Uterus (tissue), 4 donors: ENCODE measurements around the gene BAK1. TPM values are rescaled to one million over a fixed set of nuclear protein-coding genes. Genes with fewer than 3 reads are reported as not detected.

Source experiments
- DNase-seq, 2 donors: peaks; one replicate each; pipeline ENCODE4 v3.0.0-alpha.2; 2019 to 2020
- H3K27ac ChIP-seq, 2 donors: fragments of 200-600 bp; sonication (generic); 1 replicate in 1 of 2; 2 replicates in 1 of 2; pipeline ENCODE4 v1.5.1; 2016 to 2018
- H3K27me3 ChIP-seq, 2 donors: fragments of 200-600 bp; sonication (generic); one replicate each; pipeline ENCODE4 v1.5.1; 2018 to 2019; ENCODE audit warnings: control low read depth in 1 of 2
- H3K36me3 ChIP-seq, 2 donors: fragments of 200-600 bp; sonication (generic); one replicate each; pipeline ENCODE4 v1.5.1; 2019; ENCODE audit warnings: control low read depth in 1 of 2
- H3K4me1 ChIP-seq, 2 donors: fragments of 200-600 bp; sonication (generic); one replicate each; pipeline ENCODE4 v1.5.1; 2018 to 2019; ENCODE audit warnings: control low read depth in 1 of 2
- H3K4me3 ChIP-seq, 2 donors: fragments of 200-600 bp; sonication (generic); 1 replicate in 1 of 2; 2 replicates in 1 of 2; pipeline ENCODE4 v1.5.1; 2018 to 2019; ENCODE audit warnings: mild to moderate bottlenecking in 1 of 2
- H3K9me3 ChIP-seq, 2 donors: fragments of 200-600 bp; sonication (generic); one replicate each; pipeline ENCODE4 v1.5.1; 2019; ENCODE audit warnings: control low read depth in 1 of 2
- POLR2A ChIP-seq, 2 donors: fragments of 450-650 bp; IDR thresholded peaks; one replicate each; pipeline ENCODE4 v1.6.1; 2016; ENCODE audit warnings: antibody characterized with exemption in 2 of 2, mild to moderate bottlenecking in 1 of 2, moderate library complexity in 1 of 2
- intact Hi-C: fragments of 100-400 bp; cut with DNase I; formaldehyde crosslinking; loops from one replicate; pipeline ENCODE4 v1.15.1; 2023; ENCODE audit warnings: low total_unique reads
- total RNA-seq, 4 donors: library from RNA; depleted of rRNA in 3 of 4; stranded (reverse); fragments of >200 nt in 3 of 4; gene quantifications; one replicate each; pipeline versions ENCODE4 v1.1.0 to v1.2.4, GENCODE V29; 2014 to 2023
- TF ChIP-seq, protein P1 (sequence below), 4 experiments: fragments of 200-600 bp in 2 of 4; fragments of 450-650 bp in 2 of 4; sonication (generic) in 2 of 4; IDR thresholded peaks; one replicate each; pipeline ENCODE4 v1.5.1; 2016 to 2019; ENCODE audit warnings: antibody characterized with exemption in 4 of 4, mild to moderate bottlenecking in 2 of 4, moderate library complexity in 1 of 4
- donor health status: DM: yes; HTN: yes; CAD: no.

BAK1 gene
- total RNA-seq, 4 donors from 2014 or later: 0.88 to 15.3 (median 6.1) TPM

DNA sequence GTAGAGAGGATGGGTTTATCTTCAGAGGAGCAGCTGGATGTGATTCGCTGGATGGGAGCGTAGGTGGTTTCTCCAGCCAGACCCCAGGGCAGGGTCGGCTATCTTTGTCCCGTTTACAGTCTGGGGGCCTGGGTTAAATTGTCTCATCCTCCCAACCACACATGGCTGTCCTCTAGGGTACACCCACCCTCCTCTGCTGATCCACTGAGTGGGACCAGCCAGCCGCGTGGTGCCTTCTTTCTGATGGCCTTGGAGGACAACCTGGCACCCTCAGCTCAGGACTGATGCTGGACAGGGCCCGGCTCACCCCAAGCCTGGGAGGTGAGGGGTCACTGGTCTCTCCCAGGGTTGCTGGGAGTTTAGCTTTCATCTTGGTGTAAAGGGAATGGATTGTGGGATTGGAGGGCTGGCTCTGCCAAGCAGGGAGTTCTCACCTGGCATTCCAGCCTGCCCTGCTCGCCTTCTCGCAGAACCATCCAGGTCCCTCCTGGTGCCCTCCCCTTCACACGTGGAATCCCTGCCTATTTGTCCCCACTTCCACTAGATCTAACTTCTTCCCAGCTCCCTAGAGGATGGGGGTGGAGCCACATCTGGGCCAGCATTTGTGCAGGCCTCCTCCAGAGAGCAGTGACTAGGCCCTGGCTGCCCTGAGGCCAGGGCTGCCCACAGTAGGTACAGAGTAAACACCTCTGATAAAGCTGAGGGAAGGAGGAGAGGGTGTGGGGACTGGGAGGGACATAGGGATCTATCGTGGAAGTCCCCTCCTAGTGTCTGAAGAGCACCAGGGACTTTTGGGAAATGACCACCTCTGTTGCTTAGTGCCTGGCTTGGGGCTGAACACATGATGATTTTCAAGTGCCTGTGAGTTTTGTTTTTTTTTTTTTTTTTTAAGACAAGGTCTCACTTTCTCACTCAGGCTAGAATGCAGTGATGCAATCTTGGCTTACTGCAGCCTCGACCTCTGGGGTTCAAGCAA lies 42.7 kb upstream of the BAK1 start:
- Histone ChIP-seq H3K4me3 (peak overlapping the region in 1 of 2 donors; percentile 55), H3K36me3 (no peaks in the 10 kb centered on the region), H3K27ac (peak overlapping the region in 1 of 2 donors; percentile 69), H3K27me3 (no peaks in the 10 kb centered on the region), H3K4me1 (no peaks in the 10 kb centered on the region), H3K9me3 (no peaks in the 10 kb centered on the region)
- intact Hi-C loops: no loop called here
- no peak for TF ChIP-seq POLR2A (IDR thresholded peaks at IDR 0.05)
- TF ChIP-seq, protein P1, sequence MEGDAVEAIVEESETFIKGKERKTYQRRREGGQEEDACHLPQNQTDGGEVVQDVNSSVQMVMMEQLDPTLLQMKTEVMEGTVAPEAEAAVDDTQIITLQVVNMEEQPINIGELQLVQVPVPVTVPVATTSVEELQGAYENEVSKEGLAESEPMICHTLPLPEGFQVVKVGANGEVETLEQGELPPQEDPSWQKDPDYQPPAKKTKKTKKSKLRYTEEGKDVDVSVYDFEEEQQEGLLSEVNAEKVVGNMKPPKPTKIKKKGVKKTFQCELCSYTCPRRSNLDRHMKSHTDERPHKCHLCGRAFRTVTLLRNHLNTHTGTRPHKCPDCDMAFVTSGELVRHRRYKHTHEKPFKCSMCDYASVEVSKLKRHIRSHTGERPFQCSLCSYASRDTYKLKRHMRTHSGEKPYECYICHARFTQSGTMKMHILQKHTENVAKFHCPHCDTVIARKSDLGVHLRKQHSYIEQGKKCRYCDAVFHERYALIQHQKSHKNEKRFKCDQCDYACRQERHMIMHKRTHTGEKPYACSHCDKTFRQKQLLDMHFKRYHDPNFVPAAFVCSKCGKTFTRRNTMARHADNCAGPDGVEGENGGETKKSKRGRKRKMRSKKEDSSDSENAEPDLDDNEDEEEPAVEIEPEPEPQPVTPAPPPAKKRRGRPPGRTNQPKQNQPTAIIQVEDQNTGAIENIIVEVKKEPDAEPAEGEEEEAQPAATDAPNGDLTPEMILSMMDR (IDR thresholded peaks at IDR 0.05): no peak
- DNase-seq: no peak

DNA sequence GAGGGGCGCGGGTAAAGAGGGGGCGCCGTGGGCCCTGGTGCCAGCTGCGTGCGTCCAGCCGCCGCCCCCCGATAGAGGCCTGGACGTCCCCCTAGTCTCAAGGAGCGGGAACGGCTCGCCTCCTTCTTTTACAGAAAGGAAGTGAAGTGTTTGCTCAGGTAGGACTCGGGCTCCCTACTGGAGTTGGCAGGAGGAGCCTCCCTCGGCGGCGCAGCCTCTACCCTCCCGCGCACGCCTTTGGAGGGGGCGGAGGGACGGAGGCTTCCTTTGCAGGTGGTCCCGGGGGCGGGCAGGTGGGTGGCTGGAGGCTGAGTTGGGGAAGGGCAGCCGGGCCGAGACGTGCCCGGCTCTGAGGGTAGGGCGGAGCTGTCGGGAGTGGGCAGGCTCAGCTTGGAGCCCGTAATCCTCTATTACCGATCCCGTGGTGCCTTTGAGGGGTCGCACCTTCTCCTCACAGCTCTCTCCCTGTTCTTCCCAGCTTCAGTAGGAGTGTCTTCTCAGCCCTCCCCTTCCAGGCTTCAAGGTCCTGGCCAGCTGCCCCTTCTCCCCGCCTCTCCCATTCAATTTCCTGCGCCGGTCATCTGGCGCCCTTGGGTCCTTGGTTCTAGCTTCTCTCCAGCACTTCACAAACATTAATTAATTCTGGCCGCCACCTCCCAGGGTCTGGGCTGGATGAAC lies 41.8 kb upstream of the BAK1 start:
- H3K9me3 ChIP-seq: no peaks in the 10 kb centered on the region
- DNase-seq: peak; percentile 42 to 46

DNA sequence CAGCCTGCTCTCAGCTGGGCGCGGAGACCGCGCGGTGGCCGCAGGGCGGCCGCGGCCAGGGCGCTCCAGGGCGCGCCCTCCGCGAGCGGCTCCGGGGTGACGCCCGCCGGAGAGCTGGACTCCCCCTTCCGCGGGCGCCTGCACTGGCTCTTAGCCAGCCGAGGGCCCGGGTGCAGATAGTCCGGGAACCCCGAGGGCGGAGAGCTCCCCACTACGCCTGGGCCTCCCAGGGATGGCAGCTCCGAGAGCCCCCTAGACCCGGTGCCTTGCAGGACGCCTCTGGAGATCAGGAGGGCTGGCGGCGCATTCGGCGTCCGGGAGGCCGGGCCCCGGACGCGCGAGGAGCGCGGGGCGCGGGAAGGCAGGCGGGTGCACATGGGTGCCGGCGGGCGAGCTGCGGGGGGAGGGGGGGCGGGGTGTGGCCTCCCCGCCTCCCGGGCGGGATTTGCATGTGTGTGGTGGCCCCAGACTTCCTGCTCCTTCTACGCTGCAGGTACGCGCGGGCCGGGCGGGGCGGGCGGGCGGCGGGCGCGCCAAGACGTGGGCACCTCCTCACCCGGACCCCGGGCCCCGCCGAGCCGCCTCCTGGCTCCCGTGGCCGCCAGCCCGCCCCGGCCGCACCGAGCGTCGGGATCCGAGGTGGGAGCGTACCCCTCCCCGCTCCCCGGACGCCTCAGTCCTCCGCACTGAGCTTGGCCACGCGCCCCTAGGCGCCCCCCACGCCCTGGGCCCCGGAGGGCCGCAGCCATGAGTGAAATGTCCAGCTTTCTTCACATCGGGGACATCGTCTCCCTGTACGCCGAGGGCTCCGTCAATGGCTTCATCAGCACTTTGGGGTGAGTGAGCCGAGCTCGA lies 41.0 kb upstream of the BAK1 start, which contains the start of gene ITPR3:
Gene ITPR3 (plus strand): TSS at position 467 of the 855 bp plus-strand sequence. CDS start 281 bp downstream, at position 748.
- DNase-seq: peak in 1 of 2 donors; percentile 56
- Histone ChIP-seq H3K27me3 (no peaks in the 10 kb centered on the region), H3K36me3 (no peaks in the 10 kb centered on the region), H3K27ac (peak within 1 kb of the TSS; percentile 69 to 73), H3K4me3 (peak within 1 kb of the TSS; percentile 42 to 55), H3K9me3 (no peaks in the 10 kb centered on the region), H3K4me1 (no peaks in the 10 kb centered on the region)
- peak in 1 of 2 donors; percentile 11 for TF ChIP-seq POLR2A (IDR thresholded peaks at IDR 0.05)
- TF ChIP-seq, protein P1 (IDR thresholded peaks at IDR 0.05): no peak
- intact Hi-C loops: no loop called here

More for the DNA sequence above, 41.8 kb upstream of the BAK1 start:
- intact Hi-C loops: no loop called here
- peak overlapping the region; percentile 42 to 55 for H3K4me3 ChIP-seq
- H3K4me1 ChIP-seq: no peaks in the 10 kb centered on the region
- TF ChIP-seq POLR2A (IDR thresholded peaks at IDR 0.05): no peak
- TF ChIP-seq, protein P1 (IDR thresholded peaks at IDR 0.05): no peak
- no peaks in the 10 kb centered on the region for H3K27me3 ChIP-seq
- peak overlapping the region; percentile 69 to 73 for H3K27ac ChIP-seq
- H3K36me3 ChIP-seq: no peaks in the 10 kb centered on the region

DNA sequence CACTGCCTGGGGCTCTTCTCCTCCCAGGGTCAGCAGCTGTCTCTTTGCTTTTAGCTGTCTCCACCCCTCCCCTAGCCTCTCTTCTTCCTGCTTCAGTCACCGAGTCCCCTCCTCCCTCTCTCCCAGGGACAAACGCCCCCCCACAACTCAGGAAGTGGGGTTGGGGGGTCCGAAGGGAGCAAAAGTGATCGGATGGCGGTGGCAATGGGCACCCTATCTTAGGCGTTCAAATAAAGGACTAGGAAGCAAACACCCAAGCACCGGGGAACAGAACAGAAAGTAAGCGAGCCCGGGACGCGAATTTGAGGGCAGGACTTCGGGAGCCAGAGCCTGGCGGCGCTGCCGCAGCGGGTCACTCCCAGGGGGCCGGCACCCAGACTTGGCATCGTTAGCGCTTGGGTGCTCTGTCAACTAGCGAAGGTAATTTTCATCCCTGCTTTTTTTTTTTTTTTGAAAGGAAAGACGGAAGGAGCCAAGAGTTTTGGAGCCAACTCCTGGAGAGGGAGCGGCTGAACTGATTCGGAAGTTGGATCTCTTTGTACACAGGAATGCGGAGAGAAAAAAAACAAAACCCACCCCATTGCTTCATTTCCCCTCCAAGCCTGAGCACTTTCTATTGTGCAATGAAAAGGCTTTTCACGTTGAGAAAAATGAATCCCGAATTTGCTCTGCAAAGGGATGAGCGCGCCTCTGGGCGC lies 40.2 kb upstream of the BAK1 start:
- intact Hi-C loops: no loop called here
- no peaks in the 10 kb centered on the region for H3K27me3 ChIP-seq
- no peaks in the 10 kb centered on the region for H3K4me1 ChIP-seq

More for the DNA sequence above, 40.2 kb upstream of the BAK1 start:
- no peak for TF ChIP-seq POLR2A (IDR thresholded peaks at IDR 0.05)
- TF ChIP-seq, protein P1 (IDR thresholded peaks at IDR 0.05): no peak
- Histone ChIP-seq H3K27ac (peak overlapping the region; percentile 69 to 73), H3K4me3 (peak overlapping the region; percentile 42 to 55), H3K36me3 (no peaks in the 10 kb centered on the region), H3K9me3 (no peaks in the 10 kb centered on the region)
- DNase-seq: no peak
